Panc1 (cell line): Measurements from ENCODE around the gene BRK1. TPM values are rescaled to one million over a fixed set of nuclear protein-coding genes. Genes with fewer than 3 reads are reported as not detected.

Experiments used
- ATAC-seq: fragments of 200-7000 bp; cut with Tn5 transposase; 2 replicates; pipeline ENCODE4 v1.9.1; 2020; ENCODE audit warnings: mild to moderate bottlenecking, moderate library complexity
- BruUV-seq: library from RNA; stranded (reverse); fragments of 400-500 nt; replicated peaks from 2 replicates; lab custom pipeline; 2021; lab: Mats Ljungman, UMichigan
- CTCF ChIA-PET: fragments of 300-600 bp; sonication (Branson Sonifier 250); formaldehyde crosslinking; loops from one replicate; lab custom pipeline; 2022; ENCODE audit warnings: antibody characterized with exemption; lab: Charles Lee
- POLR2A ChIA-PET: fragments of 300-600 bp; sonication (Branson Sonifier 250); formaldehyde crosslinking; loops from one replicate; lab custom pipeline; 2022; ENCODE audit warnings: antibody characterized with exemption; lab: Charles Lee
- DNase-seq: peaks from one replicate; pipeline ENCODE4 v3.0.0-alpha.2; 2010; ENCODE audit warnings: low read depth, low spot score
- H3K27ac ChIP-seq: 2 replicates; pipeline ENCODE4 v1.5.1; 2011; ENCODE audit warnings: mild to moderate bottlenecking, low read length, inconsistent platforms
- H3K27me3 ChIP-seq: fragments of 200-500 bp; sonication (Bioruptor generic); 2 replicates; pipeline ENCODE4 v1.6.0; 2014; ENCODE audit warnings: low read length, inconsistent platforms; ENCODE audit not compliant: control insufficient read depth, insufficient read depth
- H3K36me3 ChIP-seq: fragments of 200-500 bp; sonication (Bioruptor generic); 2 replicates; pipeline ENCODE4 v1.5.1; 2014; ENCODE audit warnings: inconsistent platforms, mild to moderate bottlenecking, low read length, moderate library complexity; ENCODE audit not compliant: control insufficient read depth, insufficient read depth
- H3K4me1 ChIP-seq: 2 replicates; pipeline ENCODE4 v1.5.1; 2011; ENCODE audit warnings: inconsistent platforms, mild to moderate bottlenecking, low read length, moderate library complexity; ENCODE audit not compliant: control insufficient read depth, insufficient read depth
- H3K4me3 ChIP-seq, 2 experiments: 2 replicates each; pipeline ENCODE4 v1.5.1; 2011 to 2012; ENCODE audit warnings: low read depth in 2 of 2, low read length in 2 of 2, mild to moderate bottlenecking in 2 of 2, inconsistent platforms in 1 of 2, moderate library complexity in 1 of 2
- H3K9me3 ChIP-seq: fragments of 200-500 bp; sonication (Bioruptor generic); 2 replicates; pipeline ENCODE4 v1.5.1; 2014; ENCODE audit warnings: low read depth, mild to moderate bottlenecking, inconsistent platforms, low read length, moderate library complexity; ENCODE audit not compliant: control insufficient read depth, insufficient read depth
- POLR2AphosphoS5 ChIP-seq: IDR thresholded peaks from 2 replicates; pipeline ENCODE4 v1.6.1; 2012; ENCODE audit warnings: mild to moderate bottlenecking, low read depth, low read length, moderate library complexity
- SIN3A ChIP-seq: IDR thresholded peaks from 2 replicates; pipeline ENCODE4 v1.6.1; 2012; ENCODE audit warnings: low read depth, mild to moderate bottlenecking, low read length, moderate library complexity, borderline replicate concordance; ENCODE audit not compliant: insufficient read depth
- TCF7L2 ChIP-seq: IDR thresholded peaks from 2 replicates; pipeline ENCODE4 v1.6.1; 2011; ENCODE audit warnings: mild to moderate bottlenecking, low read depth, low read length, inconsistent platforms
- in situ Hi-C: cut with HindIII; loops from 2 replicates; pipeline ENCODE4 v1.10.0; 2016; ENCODE audit warnings: low sequenced_read_pairs, low pct_unique_long_range_greater_than_20kb
- intact Hi-C: fragments of 100-400 bp; cut with micrococcal nuclease; formaldehyde crosslinking; loops from one replicate; pipeline ENCODE4 v1.10.0; 2022; ENCODE audit not compliant: unreplicated experiment
- total RNA-seq: library from RNA; stranded (reverse); gene quantifications from one replicate; pipeline ENCODE4 v1.2.1, GENCODE V29; 2021; ENCODE audit not compliant: unreplicated experiment
- TF ChIP-seq, protein P1 (sequence below): fragments of 450-650 bp; IDR thresholded peaks from 2 replicates; pipeline ENCODE4 v1.5.1; 2017; ENCODE audit warnings: mild to moderate bottlenecking
- TF ChIP-seq, protein P2 (sequence below), 2 experiments: IDR thresholded peaks; 2 replicates each; pipeline ENCODE4 v1.6.1; 2011 to 2012; ENCODE audit warnings: low read depth in 2 of 2, control low read depth in 1 of 2, low read length in 1 of 2, mild to moderate bottlenecking in 1 of 2, moderate library complexity in 1 of 2; ENCODE audit not compliant: insufficient read depth in 1 of 2

Gene BRK1
- total RNA-seq, 1 experiment from 2014 or later = 81.9 TPM

DNA sequence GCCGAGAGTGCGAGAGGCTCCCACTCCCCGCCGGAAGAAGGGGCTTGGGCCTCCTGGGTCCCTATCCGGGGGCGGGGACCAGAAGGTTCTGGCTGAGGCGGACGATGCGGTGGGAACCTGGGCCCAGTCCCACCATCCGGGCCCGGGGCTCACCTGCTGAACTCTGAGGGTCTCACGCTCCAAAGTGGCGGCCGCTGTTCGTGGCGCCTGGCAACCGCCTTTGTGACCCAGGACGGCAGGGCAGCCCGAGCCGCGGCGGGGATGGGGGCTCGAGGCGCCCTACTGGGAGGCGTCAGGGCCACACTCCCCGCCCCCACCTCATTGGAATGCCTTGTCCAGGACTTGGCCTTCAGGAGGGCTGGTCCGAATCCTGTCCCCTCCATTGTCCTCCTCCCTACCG, 7.4 kb upstream of the BRK1 start, which contains the start of gene FANCD2OS:
TSS of gene FANCD2OS (minus strand) at position 165 of the 400 bp plus-strand sequence. CDS start 3,481 bp downstream, outside the sequence.
- in situ Hi-C loops (no loop called here), intact Hi-C loops (no loop called here)
- no peaks in the 10 kb centered on the region for H3K4me1 ChIP-seq
- H3K36me3 ChIP-seq = no peaks in the 10 kb centered on the region
- no TSS peak for BruUV-seq
- H3K27ac ChIP-seq = no peak within 1 kb of the TSS
- CTCF ChIA-PET = no interaction called here
- no peaks in the 10 kb centered on the region for H3K27me3 ChIP-seq
- no peak for ATAC-seq
- POLR2A ChIA-PET = no interaction called here
- no peaks in the 10 kb centered on the region for H3K9me3 ChIP-seq
- TF ChIP-seq, protein P1, sequence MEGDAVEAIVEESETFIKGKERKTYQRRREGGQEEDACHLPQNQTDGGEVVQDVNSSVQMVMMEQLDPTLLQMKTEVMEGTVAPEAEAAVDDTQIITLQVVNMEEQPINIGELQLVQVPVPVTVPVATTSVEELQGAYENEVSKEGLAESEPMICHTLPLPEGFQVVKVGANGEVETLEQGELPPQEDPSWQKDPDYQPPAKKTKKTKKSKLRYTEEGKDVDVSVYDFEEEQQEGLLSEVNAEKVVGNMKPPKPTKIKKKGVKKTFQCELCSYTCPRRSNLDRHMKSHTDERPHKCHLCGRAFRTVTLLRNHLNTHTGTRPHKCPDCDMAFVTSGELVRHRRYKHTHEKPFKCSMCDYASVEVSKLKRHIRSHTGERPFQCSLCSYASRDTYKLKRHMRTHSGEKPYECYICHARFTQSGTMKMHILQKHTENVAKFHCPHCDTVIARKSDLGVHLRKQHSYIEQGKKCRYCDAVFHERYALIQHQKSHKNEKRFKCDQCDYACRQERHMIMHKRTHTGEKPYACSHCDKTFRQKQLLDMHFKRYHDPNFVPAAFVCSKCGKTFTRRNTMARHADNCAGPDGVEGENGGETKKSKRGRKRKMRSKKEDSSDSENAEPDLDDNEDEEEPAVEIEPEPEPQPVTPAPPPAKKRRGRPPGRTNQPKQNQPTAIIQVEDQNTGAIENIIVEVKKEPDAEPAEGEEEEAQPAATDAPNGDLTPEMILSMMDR = no peak
- TF ChIP-seq POLR2AphosphoS5 = no peak
- TF ChIP-seq, protein P2, sequence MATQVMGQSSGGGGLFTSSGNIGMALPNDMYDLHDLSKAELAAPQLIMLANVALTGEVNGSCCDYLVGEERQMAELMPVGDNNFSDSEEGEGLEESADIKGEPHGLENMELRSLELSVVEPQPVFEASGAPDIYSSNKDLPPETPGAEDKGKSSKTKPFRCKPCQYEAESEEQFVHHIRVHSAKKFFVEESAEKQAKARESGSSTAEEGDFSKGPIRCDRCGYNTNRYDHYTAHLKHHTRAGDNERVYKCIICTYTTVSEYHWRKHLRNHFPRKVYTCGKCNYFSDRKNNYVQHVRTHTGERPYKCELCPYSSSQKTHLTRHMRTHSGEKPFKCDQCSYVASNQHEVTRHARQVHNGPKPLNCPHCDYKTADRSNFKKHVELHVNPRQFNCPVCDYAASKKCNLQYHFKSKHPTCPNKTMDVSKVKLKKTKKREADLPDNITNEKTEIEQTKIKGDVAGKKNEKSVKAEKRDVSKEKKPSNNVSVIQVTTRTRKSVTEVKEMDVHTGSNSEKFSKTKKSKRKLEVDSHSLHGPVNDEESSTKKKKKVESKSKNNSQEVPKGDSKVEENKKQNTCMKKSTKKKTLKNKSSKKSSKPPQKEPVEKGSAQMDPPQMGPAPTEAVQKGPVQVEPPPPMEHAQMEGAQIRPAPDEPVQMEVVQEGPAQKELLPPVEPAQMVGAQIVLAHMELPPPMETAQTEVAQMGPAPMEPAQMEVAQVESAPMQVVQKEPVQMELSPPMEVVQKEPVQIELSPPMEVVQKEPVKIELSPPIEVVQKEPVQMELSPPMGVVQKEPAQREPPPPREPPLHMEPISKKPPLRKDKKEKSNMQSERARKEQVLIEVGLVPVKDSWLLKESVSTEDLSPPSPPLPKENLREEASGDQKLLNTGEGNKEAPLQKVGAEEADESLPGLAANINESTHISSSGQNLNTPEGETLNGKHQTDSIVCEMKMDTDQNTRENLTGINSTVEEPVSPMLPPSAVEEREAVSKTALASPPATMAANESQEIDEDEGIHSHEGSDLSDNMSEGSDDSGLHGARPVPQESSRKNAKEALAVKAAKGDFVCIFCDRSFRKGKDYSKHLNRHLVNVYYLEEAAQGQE (IDR thresholded peaks at IDR 0.05; ENCODE audit: insufficient read depth in 1 of 2, low read depth in 2 of 2, low read length in 1 of 2) = no peak
- TF ChIP-seq SIN3A = no peak
- no peak for TF ChIP-seq TCF7L2
- DNase-seq = no peak
- H3K4me3 ChIP-seq = no peak within 1 kb of the TSS

DNA sequence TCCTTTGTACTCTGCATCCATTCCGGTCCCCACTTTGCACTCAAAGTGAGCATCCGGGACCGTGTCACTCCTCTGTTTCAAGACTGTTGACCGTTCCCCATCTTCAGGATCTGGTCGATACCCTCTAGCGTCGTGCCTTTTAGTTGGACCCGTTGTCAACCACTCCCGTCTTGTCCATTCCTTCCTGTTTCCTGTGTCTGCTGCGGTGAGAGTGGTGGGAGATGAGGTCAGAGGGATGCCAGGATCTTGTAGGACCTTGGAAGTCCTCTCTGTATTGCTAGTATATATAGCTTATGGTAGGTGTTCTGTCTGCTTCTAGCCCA, 624 bp downstream of the BRK1 start:
- Histone ChIP-seq H3K27ac (peak overlapping the region; percentile 89), H3K27me3 (no peaks in the 10 kb centered on the region), H3K36me3 (peaks cover 5% of the 10 kb centered on the region), H3K9me3 (no peaks in the 10 kb centered on the region), H3K4me3 (peak overlapping the region; percentile 88 to 97), H3K4me1 (peaks cover 3% of the 10 kb centered on the region; the same call in 1 of the 2 replicates)
- intact Hi-C loops (no loop called here), in situ Hi-C loops (no loop called here)
- TF ChIP-seq, protein P1 = no peak
- TF ChIP-seq POLR2AphosphoS5 (no peak), TCF7L2 (no peak), SIN3A (no peak)
- TF ChIP-seq, protein P2 (IDR thresholded peaks at IDR 0.05; ENCODE audit: insufficient read depth in 1 of 2, low read depth in 2 of 2, low read length in 1 of 2) = no peak
- DNase-seq = no peak
- POLR2A ChIA-PET = interaction anchor here (0.6 kb wide), 1 partner anchor 306 kb away, joined by 3 read pairs; the partner anchor contains the start of gene TTLL3
- peak; percentile 17; the same call in 1 of the 2 replicates for ATAC-seq
- BruUV-seq = no TSS peak
- CTCF ChIA-PET = interaction anchor here (0.5 to 0.6 kb wide), 2 partner anchors 147 to 207 kb away, joined by 3 read pairs; no protein-coding TSS in a partner anchor
